Tibial artery (tissue), 4 donors: ENCODE measurements around the gene NECTIN1.

ENCODE experiments used
- DNase-seq, 2 donors: peaks; one replicate each; pipeline ENCODE4 v3.0.0-alpha.2; 2019
- H3K27ac ChIP-seq, 2 donors: fragments of 200-600 bp; sonication (generic) in 1 of 2; 1 replicate in 1 of 2; 2 replicates in 1 of 2; pipeline ENCODE4 v1.5.1; 2018 to 2019; ENCODE audit warnings: mild to moderate bottlenecking in 1 of 2
- H3K27me3 ChIP-seq, 2 donors: fragments of 200-600 bp; sonication (generic) in 1 of 2; one replicate each; pipeline versions ENCODE4 v1.5.1 to v1.6.0; 2016 to 2019
- H3K36me3 ChIP-seq, 3 donors: fragments of 200-600 bp; sonication (generic) in 2 of 3; one replicate each; pipeline ENCODE4 v1.5.1; 2016 to 2019; ENCODE audit warnings: mild to moderate bottlenecking in 2 of 3
- H3K4me1 ChIP-seq, 4 donors: fragments of 200-600 bp; sonication (generic) in 2 of 4; 1 replicate in 3 of 4; 2 replicates in 1 of 4; pipeline ENCODE4 v1.5.1; 2016 to 2019
- H3K4me3 ChIP-seq, 2 donors: fragments of 200-600 bp; sonication (generic) in 1 of 2; 1 replicate in 1 of 2; 2 replicates in 1 of 2; pipeline ENCODE4 v1.5.1; 2018 to 2019; ENCODE audit warnings: mild to moderate bottlenecking in 2 of 2
- H3K9me3 ChIP-seq, 3 donors: fragments of 200-600 bp; sonication (generic) in 1 of 3; one replicate each; pipeline ENCODE4 v1.5.1; 2016 to 2019
- CTCF ChIP-seq, 2 experiments: fragments of 200-600 bp in 1 of 2; fragments of 450-650 bp in 1 of 2; IDR thresholded peaks; one replicate each; pipeline ENCODE4 v1.5.1; 2017 to 2019; ENCODE audit warnings: antibody characterized with exemption in 2 of 2, mild to moderate bottlenecking in 1 of 2, moderate library complexity in 1 of 2
- intact Hi-C: fragments of 100-400 bp; cut with DNase I; formaldehyde crosslinking; loops from one replicate; pipeline ENCODE4 v1.15.0; 2023; ENCODE audit warnings: low total_unique reads

NECTIN1 gene

GRCh38 chr11:119686177-119686882 is 42.7 kb downstream of the NECTIN1 start:
- Histone ChIP-seq H3K27me3 (no peaks in the 10 kb centered on the region), H3K9me3 (no peaks in the 10 kb centered on the region), H3K36me3 (no peaks in the 10 kb centered on the region), H3K4me1 (peaks cover 0 to 29% (median under 1%) of the 10 kb centered on the region in 4 donors), H3K4me3 (no peak overlapping the region), H3K27ac (no peak overlapping the region)
- no peak for DNase-seq
- TF ChIP-seq CTCF (IDR thresholded peaks at IDR 0.05): no peak
- intact Hi-C loops: no loop called here

- no peak for TF ChIP-seq CTCF (IDR thresholded peaks at IDR 0.05)
- H3K36me3 ChIP-seq: no peaks in the 10 kb centered on the region
- no peak for DNase-seq
- H3K4me3 ChIP-seq: no peak overlapping the region
- H3K27ac ChIP-seq: no peak overlapping the region
- H3K9me3 ChIP-seq: no peaks in the 10 kb centered on the region
- no peaks in the 10 kb centered on the region for H3K27me3 ChIP-seq
- peaks cover 0 to 40% (median 5%) of the 10 kb centered on the region in 4 donors for H3K4me1 ChIP-seq
- intact Hi-C loops: no loop called here
These were observed 43.8 kb downstream of the NECTIN1 start for GRCh38 chr11:119685111-119685746.

DNA sequence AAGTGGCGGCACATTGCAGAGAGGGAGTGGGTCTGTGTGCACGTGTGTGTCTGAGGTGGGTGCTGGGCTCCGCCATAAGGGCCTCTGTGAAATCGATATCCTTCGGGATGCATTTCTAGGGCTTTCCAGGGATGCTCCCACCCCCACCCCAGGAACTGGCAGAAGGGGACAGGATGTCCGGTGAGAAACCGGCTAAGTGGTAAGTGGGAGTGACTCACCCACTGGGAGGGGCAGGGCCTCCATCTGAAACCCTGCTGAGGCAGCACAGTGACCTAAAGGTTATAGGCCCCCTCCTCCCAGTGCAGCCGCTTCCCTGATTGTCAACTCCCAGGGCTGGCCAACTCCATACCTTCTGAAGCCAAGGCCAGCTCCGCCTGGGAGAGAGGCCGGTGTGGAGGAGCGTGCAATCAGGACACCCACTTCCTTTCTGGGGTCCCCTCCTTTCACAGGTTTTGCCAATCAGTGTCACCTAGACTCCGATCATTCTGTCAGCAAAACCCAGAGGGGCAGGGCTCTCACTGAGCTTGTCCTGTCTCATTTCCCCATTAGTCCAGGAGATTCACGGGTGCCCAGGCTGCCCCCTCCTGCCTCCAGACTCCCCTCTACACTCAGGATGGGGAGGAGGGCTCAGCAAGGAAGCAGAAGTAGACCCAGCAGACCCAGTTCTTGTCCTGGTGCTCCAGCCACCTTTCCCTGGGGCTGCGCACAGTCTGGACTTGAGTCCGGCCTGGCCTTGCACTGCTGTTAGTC is 44.5 kb downstream of the NECTIN1 start:
- H3K36me3 ChIP-seq: no peaks in the 10 kb centered on the region
- no peak for TF ChIP-seq CTCF (IDR thresholded peaks at IDR 0.05)
- no peak overlapping the region for H3K4me3 ChIP-seq
- H3K4me1 ChIP-seq: peaks cover 0 to 40% (median 5%) of the 10 kb centered on the region in 4 donors
- no peaks in the 10 kb centered on the region for H3K9me3 ChIP-seq
- intact Hi-C loops: no loop called here
- DNase-seq: no peak
- H3K27me3 ChIP-seq: no peaks in the 10 kb centered on the region
- no peak overlapping the region for H3K27ac ChIP-seq

GRCh38 chr11:119683783-119684182 is 45.2 kb downstream of the NECTIN1 start:
- H3K27me3 ChIP-seq: no peaks in the 10 kb centered on the region
- intact Hi-C loops: no loop called here
- no peak for DNase-seq
- H3K27ac ChIP-seq: no peak overlapping the region
- peaks cover 0 to 40% (median 5%) of the 10 kb centered on the region in 4 donors for H3K4me1 ChIP-seq
- H3K4me3 ChIP-seq: no peak overlapping the region
- no peaks in the 10 kb centered on the region for H3K36me3 ChIP-seq
- no peak for TF ChIP-seq CTCF (IDR thresholded peaks at IDR 0.05)
- no peaks in the 10 kb centered on the region for H3K9me3 ChIP-seq

- no peak for DNase-seq
- Histone ChIP-seq H3K27me3 (no peaks in the 10 kb centered on the region), H3K4me3 (no peak overlapping the region), H3K4me1 (peaks cover 0 to 34% (median 5%) of the 10 kb centered on the region in 4 donors), H3K36me3 (peaks cover 6 to 18% (median 15%) of the 10 kb centered on the region in 3 donors), H3K27ac (no peak overlapping the region), H3K9me3 (no peaks in the 10 kb centered on the region)
- intact Hi-C loops: no loop called here
- TF ChIP-seq CTCF (IDR thresholded peaks at IDR 0.05): no peak
These were observed 47.6 kb downstream of the NECTIN1 start for GRCh38 chr11:119681361-119681910.
